ENCODE measurements around the gene MCU.

MCU gene

DNA sequence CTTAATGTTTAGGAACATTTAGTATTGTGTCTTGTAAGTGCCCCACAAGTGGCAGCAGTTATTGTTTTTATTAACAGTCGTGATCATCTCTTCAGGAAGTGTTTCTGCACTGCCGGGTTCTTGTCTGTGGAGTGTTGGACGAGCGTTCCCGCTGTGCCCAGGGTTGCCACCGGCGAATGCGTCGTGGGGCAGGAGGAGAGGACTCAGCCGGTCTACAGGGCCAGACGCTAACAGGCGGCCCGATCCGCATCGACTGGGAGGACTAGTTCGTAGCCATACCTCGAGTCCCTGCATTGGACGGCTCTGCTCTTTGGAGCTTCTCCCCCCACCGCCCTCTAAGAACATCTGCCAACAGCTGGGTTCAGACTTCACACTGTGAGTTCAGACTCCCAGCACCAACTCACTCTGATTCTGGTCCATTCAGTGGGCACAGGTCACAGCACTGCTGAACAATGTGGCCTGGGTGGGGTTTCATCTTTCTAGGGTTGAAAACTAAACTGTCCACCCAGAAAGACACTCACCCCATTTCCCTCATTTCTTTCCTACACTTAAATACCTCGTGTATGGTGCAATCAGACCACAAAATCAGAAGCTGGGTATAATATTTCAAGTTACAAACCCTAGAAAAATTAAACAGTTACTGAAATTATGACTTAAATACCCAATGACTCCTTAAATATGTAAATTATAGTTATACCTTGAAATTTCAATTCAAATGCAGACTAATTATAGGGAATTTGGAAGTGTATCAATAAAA is 240.5 kb downstream of the MCU start:
- Histone ChIP-seq H3K4me3 (ENCODE audit: low read depth in 1 of 2, low read length in 1 of 2) (no peak overlapping the region), H3K4me1 (ENCODE audit: control insufficient read depth in 1 of 2, insufficient read depth in 1 of 2, low read depth in 1 of 2, low read length in 1 of 2) (no peaks in the 10 kb centered on the region), H3K27me3 (no peaks in the 10 kb centered on the region), H3K9me3 (no peaks in the 10 kb centered on the region), H3K27ac (no peak overlapping the region), H3K36me3 (no peaks in the 10 kb centered on the region)
- no peak for TF ChIP-seq CTCF (IDR thresholded peaks at IDR 0.05)

- H3K27ac ChIP-seq = no peak overlapping the region
- no peak overlapping the region for H3K4me3 ChIP-seq (ENCODE audit: low read depth in 1 of 2, low read length in 1 of 2)
- H3K36me3 ChIP-seq = no peaks in the 10 kb centered on the region
- no peaks in the 10 kb centered on the region for H3K4me1 ChIP-seq (ENCODE audit: control insufficient read depth in 1 of 2, insufficient read depth in 1 of 2, low read depth in 1 of 2, low read length in 1 of 2)
- no peaks in the 10 kb centered on the region for H3K9me3 ChIP-seq
- H3K27me3 ChIP-seq = no peaks in the 10 kb centered on the region
- TF ChIP-seq CTCF (IDR thresholded peaks at IDR 0.05) = no peak
These were observed 243.4 kb downstream of the MCU start for GRCh38 chr10:72935361-72935760.
